Choroid plexus epithelial cell (primary cell): ENCODE measurements around the gene PLXNC1.

ENCODE experiments used
- DNase-seq: peaks from one replicate; pipeline ENCODE4 v3.0.0-alpha.2; 2010; ENCODE audit warnings: low read depth
- H3K4me3 ChIP-seq: 2 replicates; pipeline ENCODE4 v1.5.1; 2011; ENCODE audit warnings: low read depth, mild to moderate bottlenecking, control low read depth, low read length, moderate library complexity
- TF ChIP-seq, protein P1 (sequence below): conservative IDR thresholded peaks from 2 replicates; pipeline ENCODE4 v1.5.1; 2011; ENCODE audit warnings: low read depth, mild to moderate bottlenecking, control low read depth, inconsistent platforms, low read length, moderate library complexity

PLXNC1 gene

DNA sequence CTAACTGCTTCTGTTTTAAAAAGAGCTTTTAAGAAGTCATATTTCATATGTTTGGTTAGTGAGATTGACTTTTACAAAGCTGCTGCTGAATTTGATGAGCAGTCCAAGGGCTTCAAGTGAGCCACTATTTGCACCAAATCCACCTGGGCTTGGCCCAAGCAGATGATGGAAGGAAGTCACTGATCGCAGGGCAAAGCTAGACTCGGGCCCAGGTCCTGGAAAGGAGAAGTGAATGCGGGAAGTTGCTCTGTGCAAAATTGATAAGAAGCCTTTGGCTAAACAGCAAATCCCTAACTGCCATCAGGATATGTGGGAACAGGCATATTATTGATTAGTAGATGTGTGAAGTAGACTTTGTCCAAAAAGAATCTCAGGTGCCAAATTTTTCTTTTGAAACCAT, 30.5 kb downstream of the PLXNC1 start:
- no peak for DNase-seq
- TF ChIP-seq, protein P1, sequence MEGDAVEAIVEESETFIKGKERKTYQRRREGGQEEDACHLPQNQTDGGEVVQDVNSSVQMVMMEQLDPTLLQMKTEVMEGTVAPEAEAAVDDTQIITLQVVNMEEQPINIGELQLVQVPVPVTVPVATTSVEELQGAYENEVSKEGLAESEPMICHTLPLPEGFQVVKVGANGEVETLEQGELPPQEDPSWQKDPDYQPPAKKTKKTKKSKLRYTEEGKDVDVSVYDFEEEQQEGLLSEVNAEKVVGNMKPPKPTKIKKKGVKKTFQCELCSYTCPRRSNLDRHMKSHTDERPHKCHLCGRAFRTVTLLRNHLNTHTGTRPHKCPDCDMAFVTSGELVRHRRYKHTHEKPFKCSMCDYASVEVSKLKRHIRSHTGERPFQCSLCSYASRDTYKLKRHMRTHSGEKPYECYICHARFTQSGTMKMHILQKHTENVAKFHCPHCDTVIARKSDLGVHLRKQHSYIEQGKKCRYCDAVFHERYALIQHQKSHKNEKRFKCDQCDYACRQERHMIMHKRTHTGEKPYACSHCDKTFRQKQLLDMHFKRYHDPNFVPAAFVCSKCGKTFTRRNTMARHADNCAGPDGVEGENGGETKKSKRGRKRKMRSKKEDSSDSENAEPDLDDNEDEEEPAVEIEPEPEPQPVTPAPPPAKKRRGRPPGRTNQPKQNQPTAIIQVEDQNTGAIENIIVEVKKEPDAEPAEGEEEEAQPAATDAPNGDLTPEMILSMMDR, result no peak
- no peak overlapping the region for H3K4me3 ChIP-seq

DNA sequence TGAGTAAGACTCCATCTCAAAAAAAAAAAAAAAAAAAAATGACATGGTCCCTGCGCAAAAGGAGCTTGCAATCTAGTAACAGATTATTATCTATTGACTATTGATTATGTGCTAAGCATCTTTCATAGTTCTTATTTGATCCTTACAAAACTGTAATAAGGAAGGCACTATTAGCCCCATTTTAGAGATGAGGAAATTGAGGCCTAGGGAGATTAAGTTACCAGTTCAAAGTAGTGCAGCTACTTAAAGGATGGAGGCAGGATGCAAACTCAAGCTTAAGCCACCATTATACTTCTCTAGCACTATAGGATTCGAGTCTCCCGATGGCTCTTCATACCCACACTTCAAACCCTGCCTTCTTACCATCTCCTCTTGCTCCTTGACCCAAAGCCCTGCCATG, 31.3 kb downstream of the PLXNC1 start:
- H3K4me3 ChIP-seq, result no peak overlapping the region
- TF ChIP-seq, protein P1, result no peak
- no peak for DNase-seq

DNA sequence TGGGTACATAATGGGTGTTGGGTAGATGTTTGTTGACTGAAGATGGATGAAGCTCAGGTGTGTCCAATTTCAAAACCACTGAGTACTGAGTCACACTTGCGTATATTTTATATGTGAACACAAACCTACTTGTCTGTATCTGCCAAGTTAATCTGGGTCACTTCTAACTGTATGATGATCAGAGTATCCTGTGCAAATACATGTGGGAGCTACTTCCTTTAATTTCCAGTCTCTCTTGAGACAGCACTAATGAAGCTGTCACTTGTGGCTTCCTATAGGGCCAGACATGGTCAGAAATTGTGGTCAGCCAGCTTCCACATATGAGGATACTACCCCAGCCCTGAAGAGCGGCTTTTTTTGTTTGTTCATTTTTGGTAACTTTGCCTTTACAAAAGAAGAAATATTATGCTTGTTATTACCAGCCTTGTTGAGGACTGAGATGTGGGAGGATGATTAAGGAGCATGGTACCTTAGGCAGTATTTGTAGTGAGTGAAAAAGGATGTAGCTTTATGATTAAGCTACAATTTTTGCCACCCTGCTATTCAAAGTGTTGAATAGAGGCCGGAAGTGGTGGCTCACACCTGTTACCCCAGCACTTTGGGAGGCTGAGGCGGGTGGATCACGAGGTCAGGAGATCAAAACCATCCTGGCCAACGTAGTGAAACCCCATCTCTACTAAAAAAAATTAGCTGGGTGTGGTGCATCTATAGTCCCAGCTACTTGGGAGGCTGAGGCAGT, 32.4 kb downstream of the PLXNC1 start:
- DNase-seq, result no peak
- no peak overlapping the region for H3K4me3 ChIP-seq
- TF ChIP-seq, protein P1, result no peak

DNA sequence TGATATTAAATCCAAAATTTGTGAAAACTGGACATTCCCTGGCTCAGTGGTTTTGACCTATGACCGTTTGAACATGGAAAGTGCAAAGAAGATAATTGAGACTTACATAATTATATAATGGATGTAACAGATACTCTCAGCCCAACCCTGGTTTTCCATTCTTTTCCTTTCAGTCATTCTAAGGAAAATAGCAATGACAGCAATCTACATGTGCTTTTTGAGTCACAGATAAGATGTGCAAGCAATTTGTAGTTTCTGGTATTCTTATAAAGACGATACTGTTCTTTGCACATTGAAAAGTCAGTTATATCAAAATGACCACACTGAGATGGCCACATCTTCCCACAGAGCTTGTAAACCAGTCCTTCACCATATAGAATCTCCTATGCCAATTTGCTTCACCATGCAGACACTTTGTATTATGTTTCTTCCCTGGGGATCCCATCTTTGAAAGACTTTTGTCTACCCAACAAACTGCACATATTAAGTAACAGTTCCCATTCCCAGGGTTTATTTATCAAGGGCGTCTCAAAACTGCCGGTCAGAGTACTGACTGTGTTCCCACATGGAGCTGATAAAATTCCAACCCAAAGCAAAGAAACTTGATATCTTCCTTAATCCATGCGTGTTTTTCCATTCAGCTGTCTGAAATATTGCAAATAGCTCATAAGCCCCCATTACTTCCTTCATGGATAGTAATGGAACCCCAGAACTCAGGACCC, 34.8 kb downstream of the PLXNC1 start:
- TF ChIP-seq, protein P1, result no peak
- DNase-seq, result no peak
- no peak overlapping the region for H3K4me3 ChIP-seq

DNA sequence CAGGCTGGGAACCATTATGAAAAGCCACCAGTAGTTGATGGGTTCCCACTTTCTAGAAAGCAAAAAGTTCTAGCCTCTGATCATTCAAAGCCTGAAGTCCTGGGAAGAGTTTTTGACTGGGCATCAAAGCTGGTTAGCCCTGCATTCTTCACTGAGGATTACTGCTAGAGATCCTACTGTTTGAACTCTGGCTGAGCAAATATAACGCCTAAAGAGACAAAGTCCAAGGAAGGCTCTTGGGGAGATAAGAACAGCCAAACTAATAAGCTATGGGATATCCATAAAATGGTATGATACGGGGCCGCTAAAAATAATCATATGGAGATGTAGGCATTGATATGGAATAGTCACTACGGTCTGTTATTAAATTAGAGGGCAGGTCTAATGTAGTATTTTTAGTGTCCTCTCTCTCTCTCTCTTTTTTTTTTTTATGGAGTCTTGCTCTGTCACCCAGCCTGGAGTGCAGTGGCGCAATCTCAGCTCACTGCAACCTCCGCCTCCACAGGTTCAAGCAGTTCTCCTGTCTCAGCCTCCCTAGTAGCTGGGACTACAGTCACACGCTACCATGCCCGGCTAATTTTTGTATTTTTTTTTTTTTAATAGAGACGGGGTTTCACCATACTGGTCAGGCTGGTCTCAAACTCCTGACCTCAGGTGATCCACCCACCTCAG, 35.5 kb downstream of the PLXNC1 start:
- no peak overlapping the region for H3K4me3 ChIP-seq
- TF ChIP-seq, protein P1, result no peak
- DNase-seq, result no peak

DNA sequence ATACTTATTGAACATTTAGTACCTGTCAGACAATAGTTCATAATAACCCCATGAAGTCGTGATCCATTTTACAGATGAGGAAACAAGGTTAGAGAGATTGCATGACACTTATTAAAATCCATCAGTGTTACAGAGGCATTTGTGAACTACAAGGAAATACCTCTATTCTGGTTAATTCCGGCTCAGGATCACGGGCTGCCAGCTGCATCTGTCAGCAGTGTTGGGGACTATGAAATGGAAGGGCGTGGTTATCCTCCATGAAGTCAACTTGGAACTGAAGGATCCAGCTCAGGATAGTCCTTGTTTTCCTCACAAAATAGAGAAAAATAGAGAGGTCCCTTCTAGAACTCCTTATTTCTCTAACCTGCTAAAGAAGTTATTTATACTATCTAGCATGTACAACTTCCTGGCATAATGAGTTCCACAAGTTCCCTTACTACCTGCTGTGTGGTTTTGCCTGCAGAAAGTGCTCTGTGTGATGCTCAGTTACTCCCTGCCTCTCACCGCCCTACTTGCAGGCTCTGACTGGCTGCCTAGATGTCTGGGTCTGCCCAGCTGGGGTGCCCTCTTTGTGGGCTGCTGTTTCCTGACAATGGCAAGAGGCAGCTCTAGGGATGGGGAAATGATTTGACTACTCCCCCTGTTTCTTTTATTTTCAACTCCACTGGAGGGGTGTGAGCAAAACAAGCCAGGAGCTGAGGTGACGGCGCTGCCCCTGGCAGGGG, 36.8 kb downstream of the PLXNC1 start:
- TF ChIP-seq, protein P1, result no peak
- no peak for DNase-seq

More for the DNA sequence above, 36.8 kb downstream of the PLXNC1 start:
- no peak overlapping the region for H3K4me3 ChIP-seq
